Mesenteric fat pad (tissue), 1 donor: ENCODE results near the gene SRGAP1. TPM values are rescaled to one million over a fixed set of nuclear protein-coding genes. Genes with fewer than 3 reads are reported as not detected.
"Not testable (repeated sequence)": the region's sequence is repeated elsewhere in the genome, so short reads cannot be mapped to it uniquely, and the experiment has no call there.

Experiments used
- DNase-seq: peaks from one replicate; pipeline ENCODE4 v3.0.0-alpha.2; 2020; ENCODE audit warnings: low spot score
- total RNA-seq: library from RNA; stranded (reverse); fragmentation: NEBNext Ultra II Directional; extraction: Animal tissue kit (Norgen Biotek cat#: 25700); gene quantifications from one replicate; pipeline ENCODE4 v1.2.1, GENCODE V29; 2021
- donor health status: DM: yes; HTN: yes; CAD: no.

The SRGAP1 gene
- total RNA-seq, 1 donor from 2014 or later = 20.5 TPM

- no peak for DNase-seq
These were observed 312.6 kb downstream of the SRGAP1 start for GRCh38 chr12:64157110-64157509.

GRCh38 chr12:64160021-64160710 is 315.7 kb downstream of the SRGAP1 start:
- no peak for DNase-seq

GRCh38 chr12:64160711-64161060 is 316.2 kb downstream of the SRGAP1 start:
- DNase-seq = no peak

GRCh38 chr12:64166606-64167005 is 322.1 kb downstream of the SRGAP1 start:
- DNase-seq = not testable (repeated sequence)

- not testable (repeated sequence) for DNase-seq
These were observed 322.5 kb downstream of the SRGAP1 start for GRCh38 chr12:64167041-64167440.

GRCh38 chr12:64170024-64170423 is 325.5 kb downstream of the SRGAP1 start:
- DNase-seq = no peak

GRCh38 chr12:64170730-64171129 is 326.2 kb downstream of the SRGAP1 start:
- DNase-seq = no peak

- DNase-seq = no peak
These were observed 327.2 kb downstream of the SRGAP1 start for GRCh38 chr12:64171715-64172114.

GRCh38 chr12:64172143-64172970 is 327.9 kb downstream of the SRGAP1 start:
- DNase-seq = no peak

- no peak for DNase-seq
These were observed 329.0 kb downstream of the SRGAP1 start for GRCh38 chr12:64173456-64173855.

GRCh38 chr12:64175254-64175945 is 330.9 kb downstream of the SRGAP1 start:
- no peak for DNase-seq

GRCh38 chr12:64177001-64177400 is 332.5 kb downstream of the SRGAP1 start:
- no peak for DNase-seq

- no peak for DNase-seq
These were observed 333.6 kb downstream of the SRGAP1 start for GRCh38 chr12:64178122-64178521.

GRCh38 chr12:64180951-64181350 is 336.5 kb downstream of the SRGAP1 start:
- DNase-seq = no peak

- DNase-seq = no peak
These were observed 337.2 kb downstream of the SRGAP1 start for GRCh38 chr12:64181430-64182291.

- no peak for DNase-seq
These were observed 339.7 kb downstream of the SRGAP1 start for GRCh38 chr12:64184216-64184615.

- no peak for DNase-seq
These were observed 342.3 kb downstream of the SRGAP1 start for GRCh38 chr12:64186789-64187188.

GRCh38 chr12:64187370-64187769 is 342.9 kb downstream of the SRGAP1 start:
- no peak for DNase-seq

GRCh38 chr12:64187794-64188193 is 343.3 kb downstream of the SRGAP1 start:
- no peak for DNase-seq

- no peak for DNase-seq
These were observed 345.0 kb downstream of the SRGAP1 start for GRCh38 chr12:64189530-64189929.

GRCh38 chr12:64190140-64190539 is 345.6 kb downstream of the SRGAP1 start:
- no peak for DNase-seq
